Forelimb muscle (tissue), 1 donor: ENCODE data around the gene FOXI1. TPM values are rescaled to one million over a fixed set of nuclear protein-coding genes. Genes with fewer than 3 reads are reported as not detected.
A peak's percentile ranks its signal among the peaks of the same experiment; 100 is the strongest.
"Not testable (repeated sequence)": the region's sequence is repeated elsewhere in the genome, so short reads cannot be mapped to it uniquely, and the experiment has no call there.

Experiments
- DNase-seq: peaks from one replicate; pipeline ENCODE4 v3.0.0-alpha.2; 2013; ENCODE audit warnings: low read depth
- polyA plus RNA-seq: library from polyadenylated mRNA; unstranded; fragments of 120-200 nt; gene quantifications from one replicate; pipeline ENCODE4 v1.2.1, GENCODE V29; 2013; ENCODE audit not compliant: insufficient read length

The FOXI1 gene
- polyA plus RNA-seq, 1 donor = not detected

GRCh38 chr5:170092455-170093101 is 13.1 kb upstream of the FOXI1 start:
- DNase-seq = no peak

GRCh38 chr5:170094329-170094728 is 11.4 kb upstream of the FOXI1 start:
- DNase-seq = not testable (repeated sequence)

- no peak for DNase-seq
Measured at GRCh38 chr5:170095646-170096045, 10.1 kb upstream of the FOXI1 start.

- no peak for DNase-seq
Measured at GRCh38 chr5:170097934-170098333, 7.8 kb upstream of the FOXI1 start.

GRCh38 chr5:170100066-170100943 is 5.4 kb upstream of the FOXI1 start:
- peak; percentile 62 for DNase-seq

GRCh38 chr5:170103447-170103846 is 2.2 kb upstream of the FOXI1 start:
- DNase-seq = no peak

- no peak for DNase-seq
Measured at GRCh38 chr5:170104299-170104698, 1.4 kb upstream of the FOXI1 start.

- no peak for DNase-seq
Measured at GRCh38 chr5:170104710-170105109, 987 bp upstream of the FOXI1 start.

- no peak for DNase-seq
Measured at GRCh38 chr5:170107674-170108073, 2.0 kb downstream of the FOXI1 start.

GRCh38 chr5:170108266-170108785 is 2.6 kb downstream of the FOXI1 start:
- DNase-seq = no peak

- no peak for DNase-seq
Measured at GRCh38 chr5:170109059-170110031, 3.6 kb downstream of the FOXI1 start.

- no peak for DNase-seq
Measured at GRCh38 chr5:170110403-170111087, 4.8 kb downstream of the FOXI1 start.

- no peak for DNase-seq
Measured at GRCh38 chr5:170111088-170111785, 5.5 kb downstream of the FOXI1 start.

- no peak for DNase-seq
Measured at GRCh38 chr5:170112876-170113521, 7.3 kb downstream of the FOXI1 start.

GRCh38 chr5:170113522-170113900 is 7.8 kb downstream of the FOXI1 start:
- DNase-seq = no peak

- DNase-seq = no peak
Measured at GRCh38 chr5:170114271-170114670, 8.6 kb downstream of the FOXI1 start.

- no peak for DNase-seq
Measured at GRCh38 chr5:170115925-170116324, 10.2 kb downstream of the FOXI1 start.

- no peak for DNase-seq
Measured at GRCh38 chr5:170117736-170118135, 12.0 kb downstream of the FOXI1 start.

- no peak for DNase-seq
Measured at GRCh38 chr5:170120576-170120975, 14.9 kb downstream of the FOXI1 start.

GRCh38 chr5:170121321-170121720 is 15.6 kb downstream of the FOXI1 start:
- DNase-seq = no peak
